ENCODE results near the gene MECP2.

GRCh38 chrX:154002215-154002719 lies 95.2 kb downstream of the MECP2 start:
- TF ChIP-seq CTCF (IDR thresholded peaks at IDR 0.05) (no peak), ZFX (IDR thresholded peaks at IDR 0.05; ENCODE audit: borderline replicate concordance) (no peak)

All from 22Rv1 (cell line).